ENCODE measurements around the gene INSIG2.

INSIG2 gene

DNA sequence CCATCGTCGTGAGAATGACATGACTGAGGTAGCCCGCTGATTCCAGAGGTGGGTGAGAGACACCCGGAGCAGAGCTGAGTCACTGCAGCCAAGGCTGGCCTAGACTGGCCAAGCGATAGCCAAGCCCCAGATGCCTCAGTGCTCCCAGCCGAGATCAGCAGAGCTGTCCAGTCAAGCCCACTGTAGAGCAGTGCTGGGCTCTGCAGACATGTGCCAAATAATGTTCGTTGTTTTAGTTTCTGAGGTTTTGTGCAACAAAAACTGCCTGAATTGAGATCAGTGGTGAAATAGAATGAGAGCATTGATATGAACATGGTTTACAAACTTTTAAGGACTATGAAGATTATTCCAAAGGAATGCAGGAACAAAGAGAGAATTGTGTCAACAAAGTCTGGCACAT lies 42.1 kb downstream of the INSIG2 start:
- DNase-seq (ENCODE audit: low read depth) = no peak

DNA sequence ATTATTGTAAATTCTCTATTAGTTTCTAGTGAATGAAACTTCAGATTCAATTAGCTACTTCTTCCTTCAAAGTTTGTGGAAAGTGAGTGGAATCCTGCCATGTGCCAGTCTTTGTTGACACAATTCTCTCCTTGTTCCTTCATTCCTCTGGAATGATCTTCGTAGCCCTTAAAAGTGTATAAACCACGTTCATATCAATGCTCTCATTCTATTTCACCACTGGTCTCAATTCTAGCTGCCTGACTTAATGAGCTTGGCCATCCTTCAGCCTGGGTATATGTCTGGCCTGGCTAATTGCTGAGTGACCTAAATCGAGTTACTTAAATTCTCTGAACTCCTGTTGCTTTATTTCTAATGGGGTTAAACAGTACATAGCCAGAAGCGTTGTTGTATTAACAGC lies 43.5 kb downstream of the INSIG2 start:
- DNase-seq (ENCODE audit: low read depth) = no peak

DNA sequence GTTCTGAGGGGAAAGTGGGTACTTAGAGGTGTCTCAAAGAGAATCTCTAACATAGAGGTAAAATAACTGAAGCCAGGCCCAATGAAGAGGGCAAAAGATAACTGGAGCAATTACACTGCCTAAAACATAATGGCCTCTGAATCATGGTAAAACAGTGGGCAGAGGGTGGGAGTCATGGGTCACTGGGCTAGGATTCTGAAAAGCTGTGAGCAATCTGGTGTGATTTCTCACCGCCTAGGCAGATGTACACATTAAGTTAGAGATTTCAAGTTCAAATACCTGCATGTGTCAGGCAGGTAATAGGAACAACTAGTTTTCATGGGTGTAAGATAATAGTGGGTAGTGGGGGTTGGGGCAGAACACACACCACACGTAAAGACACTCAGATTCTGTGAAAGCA lies 45.6 kb downstream of the INSIG2 start:
- DNase-seq (ENCODE audit: low read depth) = no peak

DNA sequence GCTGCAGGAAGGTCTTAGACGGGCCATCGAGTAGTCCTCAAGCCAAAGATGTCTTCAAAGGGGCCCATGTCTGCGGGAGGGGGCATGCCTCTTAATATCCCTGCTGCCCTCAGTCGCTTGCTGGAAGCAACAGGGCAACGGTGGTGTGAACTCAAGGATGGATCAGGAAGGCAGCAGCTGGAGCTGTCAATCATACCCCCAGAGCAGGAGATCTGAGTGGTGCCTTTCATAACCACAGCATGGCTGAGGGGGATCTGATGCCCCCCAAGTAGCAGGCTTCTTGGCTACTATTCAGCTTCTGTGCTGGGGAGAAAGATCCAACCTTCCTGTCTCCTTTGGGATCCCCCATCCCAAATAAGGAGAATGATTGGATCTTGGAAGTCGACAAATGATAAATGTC lies 46.4 kb downstream of the INSIG2 start:
- no peak for DNase-seq (ENCODE audit: low read depth)

DNA sequence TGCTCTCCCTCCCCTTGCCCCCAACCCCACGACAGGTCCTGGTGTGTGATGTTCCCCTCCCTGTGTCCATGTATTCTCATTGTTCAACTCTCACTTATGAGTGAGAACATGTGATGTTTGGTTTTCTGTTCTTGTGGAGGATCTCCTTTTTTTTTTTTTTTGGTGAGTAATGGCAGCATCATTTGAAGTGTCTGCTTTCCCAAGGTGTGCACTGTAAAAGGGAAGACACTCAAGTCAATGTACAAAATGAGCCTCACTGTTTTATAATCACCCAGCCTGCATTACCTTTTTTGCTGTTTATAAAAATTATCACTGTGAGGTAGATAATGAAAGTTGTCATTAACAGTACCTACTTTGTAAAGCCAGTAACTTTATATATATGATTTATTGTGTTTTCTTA lies 56.9 kb downstream of the INSIG2 start:
- no peak for DNase-seq (ENCODE audit: low read depth)

DNA sequence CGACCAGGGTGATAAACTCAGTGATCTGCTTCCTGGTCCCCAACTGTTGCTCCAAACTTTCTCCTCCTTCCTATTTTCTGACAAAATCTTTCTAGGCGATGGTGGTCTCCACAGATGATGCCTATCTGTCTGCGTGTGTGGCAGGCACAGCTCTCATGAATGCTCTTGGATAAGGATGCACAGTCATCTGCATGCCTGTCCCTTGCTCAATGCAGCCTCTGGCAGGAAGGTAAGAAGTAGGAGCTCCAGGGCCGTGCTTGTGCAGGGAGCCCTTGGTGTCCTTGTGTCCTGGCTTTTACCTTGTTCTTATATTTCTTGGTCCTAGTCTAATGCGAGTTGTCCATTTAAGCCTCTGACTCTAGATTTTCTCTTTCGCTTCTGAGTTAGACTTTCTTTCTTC lies 57.5 kb downstream of the INSIG2 start:
- DNase-seq (ENCODE audit: low read depth) = no peak

DNA sequence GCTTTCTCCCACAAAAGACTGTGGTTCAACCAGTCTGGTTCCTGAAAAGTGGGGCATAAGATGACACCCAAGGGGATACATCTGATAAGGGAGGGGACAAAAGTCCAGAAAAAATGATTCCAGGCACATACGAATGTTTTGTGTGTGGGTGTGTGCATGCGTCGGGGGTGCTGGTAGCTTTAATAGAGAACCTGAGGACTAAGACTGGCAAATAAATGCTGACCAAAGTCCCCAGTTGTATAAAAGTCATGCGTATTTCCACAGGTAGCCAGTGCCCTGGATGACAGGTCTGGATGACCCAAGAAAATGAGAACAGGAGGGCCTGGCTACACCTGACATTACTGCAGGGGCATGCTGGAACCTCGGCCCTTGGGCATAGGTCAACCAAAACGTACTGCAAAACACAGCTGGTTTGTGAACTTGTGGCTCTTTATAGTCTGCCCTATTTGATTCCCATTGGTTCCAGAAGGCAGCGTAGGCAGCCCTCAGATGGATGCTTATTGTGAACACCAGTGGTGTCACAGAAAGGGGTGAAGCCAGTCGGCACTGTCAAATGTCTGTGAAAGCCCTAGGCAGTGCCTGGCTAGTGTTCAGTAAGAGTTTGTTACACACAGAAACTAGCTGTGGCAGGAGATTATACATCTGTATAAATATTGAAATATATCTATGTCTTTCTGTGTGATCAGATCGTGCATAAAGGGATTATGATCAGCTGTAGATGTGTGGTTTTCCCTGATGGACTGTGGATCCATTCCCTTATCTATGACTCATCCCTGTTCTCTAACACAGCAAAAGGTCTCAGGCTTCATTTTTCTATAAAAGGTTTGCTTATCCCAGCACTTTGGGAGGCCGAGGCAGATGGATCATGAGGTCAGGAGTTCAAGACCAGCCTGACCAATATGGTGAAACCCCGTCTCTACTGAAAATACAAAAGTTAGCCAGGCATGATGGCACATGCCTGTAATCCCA lies 58.3 kb downstream of the INSIG2 start:
- DNase-seq (ENCODE audit: low read depth) = no peak

DNA sequence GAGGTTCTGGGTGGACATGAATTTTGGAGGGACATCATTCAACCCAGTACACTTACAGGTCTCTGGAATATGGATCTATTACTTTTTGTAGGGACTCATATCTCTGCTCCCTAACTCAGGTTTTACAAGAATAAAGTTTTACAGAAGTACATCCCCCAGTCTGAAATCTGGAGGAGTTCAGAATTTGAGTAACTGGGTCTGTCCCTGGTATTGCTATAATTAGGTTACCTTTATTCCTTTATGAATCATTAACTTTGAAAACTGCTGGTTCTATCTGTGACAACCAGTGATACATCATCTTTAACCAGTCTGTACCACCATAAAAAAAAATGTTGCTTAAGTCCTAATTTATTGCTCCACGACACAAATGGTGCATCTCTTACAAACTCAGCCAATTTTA lies 59.9 kb downstream of the INSIG2 start:
- no peak for DNase-seq (ENCODE audit: low read depth)

DNA sequence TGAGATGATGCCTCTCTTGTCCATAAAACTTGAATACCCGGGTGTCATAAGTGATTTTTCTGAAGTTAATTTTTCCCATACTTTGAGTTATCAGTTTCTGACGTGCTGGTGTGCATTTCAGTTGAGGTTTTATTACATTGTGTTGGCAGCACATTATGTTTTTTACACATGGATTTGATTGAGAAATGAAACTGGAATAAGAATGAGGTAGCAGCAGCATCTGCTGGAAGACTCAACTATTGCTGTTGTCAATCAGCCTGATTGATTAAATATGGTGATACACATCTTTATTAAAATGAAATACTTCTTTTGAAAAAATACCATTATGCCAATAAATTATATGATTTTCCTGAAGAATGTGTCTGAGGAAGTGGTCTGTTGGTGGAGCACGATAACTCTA lies 60.5 kb downstream of the INSIG2 start:
- no peak for DNase-seq (ENCODE audit: low read depth)

DNA sequence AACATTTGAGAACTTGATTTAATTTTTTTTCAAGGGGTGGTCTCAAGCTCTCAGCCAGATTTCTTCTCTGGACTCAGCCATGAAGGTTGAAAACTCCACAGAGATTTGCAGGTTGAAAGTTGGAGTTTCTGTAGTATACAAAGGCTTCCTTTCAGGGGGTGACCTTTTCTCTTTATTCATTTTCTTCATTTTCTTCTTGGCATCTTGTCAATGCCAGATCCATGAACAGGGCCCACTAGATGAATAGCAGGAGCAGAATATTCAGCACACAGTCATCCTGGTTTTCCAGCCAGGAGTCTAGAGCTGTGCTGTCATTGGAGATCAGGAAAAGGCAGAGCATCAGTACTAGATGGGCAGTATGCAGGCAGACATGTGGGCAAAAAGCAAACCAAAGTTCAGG lies 62.0 kb downstream of the INSIG2 start:
- DNase-seq (ENCODE audit: low read depth) = no peak

DNA sequence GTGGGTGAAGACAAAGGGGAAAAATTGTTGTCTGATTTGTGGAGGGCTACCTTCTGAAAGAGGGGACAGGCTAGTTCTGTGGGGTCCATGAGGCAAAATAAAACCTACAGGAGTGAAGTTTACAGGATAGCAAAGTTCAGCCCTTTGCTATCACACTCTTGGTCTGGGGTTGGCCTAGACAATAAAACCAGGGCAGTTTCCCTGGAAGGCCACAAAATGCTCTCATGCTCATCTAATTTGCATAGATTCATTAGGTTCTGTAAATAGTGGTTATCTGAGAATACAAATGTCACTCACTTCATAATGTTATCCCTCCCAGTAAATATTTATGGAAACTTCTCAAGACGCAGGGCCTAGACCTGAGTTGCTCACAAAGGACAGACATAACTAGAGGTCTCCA lies 63.6 kb downstream of the INSIG2 start:
- no peak for DNase-seq (ENCODE audit: low read depth)

DNA sequence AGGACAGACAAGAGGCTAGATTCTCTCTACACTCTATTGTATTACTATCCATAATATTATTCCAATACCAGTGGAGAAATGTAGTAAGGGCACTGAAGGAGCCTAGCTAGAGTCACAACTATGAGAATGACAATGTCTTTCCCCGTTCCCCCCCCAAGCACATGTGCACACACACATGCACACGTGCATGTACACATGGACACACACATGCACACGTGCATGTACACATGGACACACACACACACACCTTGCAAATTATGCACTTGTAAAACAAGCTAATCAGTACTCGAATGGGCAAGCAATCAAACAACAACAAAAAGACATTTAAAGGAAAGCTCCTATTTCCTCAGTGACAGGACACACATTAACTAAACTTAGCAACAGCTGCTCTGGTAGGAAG lies 65.2 kb downstream of the INSIG2 start:
- no peak for DNase-seq (ENCODE audit: low read depth)

DNA sequence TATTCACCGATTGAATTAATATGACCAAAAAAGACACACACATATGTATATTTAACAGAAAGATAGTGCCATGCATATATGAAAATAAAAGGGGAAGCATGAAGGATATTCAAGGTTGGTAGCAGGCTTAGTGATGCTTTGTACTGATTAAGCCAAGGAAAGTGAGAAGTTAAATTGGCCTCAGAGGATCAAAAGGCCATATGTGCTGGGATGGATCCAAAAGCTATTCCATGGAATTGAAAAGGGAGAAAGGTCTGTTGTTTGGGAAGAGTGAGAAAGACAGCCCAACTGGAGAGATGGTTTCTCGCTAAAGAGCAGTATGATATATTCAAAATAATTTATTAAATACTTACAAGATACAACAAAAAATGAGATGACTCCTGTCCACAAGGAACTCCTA lies 65.9 kb downstream of the INSIG2 start:
- DNase-seq (ENCODE audit: low read depth) = no peak
